Mucosa of gallbladder (tissue), 1 donor: ENCODE measurements around the gene PIGL. TPM values are rescaled to one million over a fixed set of nuclear protein-coding genes. Genes with fewer than 3 reads are reported as not detected.
"Not testable (repeated sequence)": the region's sequence is repeated elsewhere in the genome, so short reads cannot be mapped to it uniquely, and the experiment has no call there.

Experiments
- DNase-seq: peaks from one replicate; pipeline ENCODE4 v3.0.0-alpha.2; 2020; ENCODE audit warnings: low spot score
- total RNA-seq: library from RNA; stranded (reverse); gene quantifications from one replicate; pipeline ENCODE4 v1.2.1, GENCODE V29; 2021
- donor health status: DM: no; HTN: no; CAD: no.

Gene PIGL
- total RNA-seq, 1 donor from 2014 or later = 23.5 TPM

GRCh38 chr17:16273499-16273898 is 56.5 kb downstream of the PIGL start:
- no peak for DNase-seq

- no peak for DNase-seq
Observed at GRCh38 chr17:16273929-16274339, 56.9 kb downstream of the PIGL start.

GRCh38 chr17:16275024-16275423 is 58.0 kb downstream of the PIGL start:
- no peak for DNase-seq

- no peak for DNase-seq
Observed at GRCh38 chr17:16277163-16277562, 60.2 kb downstream of the PIGL start.

- DNase-seq = no peak
Observed at GRCh38 chr17:16281351-16281750, 64.3 kb downstream of the PIGL start.

- DNase-seq = no peak
Observed at GRCh38 chr17:16282522-16282921, 65.5 kb downstream of the PIGL start.

GRCh38 chr17:16283705-16284104 is 66.7 kb downstream of the PIGL start:
- no peak for DNase-seq

GRCh38 chr17:16285646-16286008 is 68.6 kb downstream of the PIGL start:
- no peak for DNase-seq

- peak; percentile 94 for DNase-seq
Observed at GRCh38 chr17:16286009-16286946, 69.3 kb downstream of the PIGL start.

GRCh38 chr17:16286947-16287562 is 70.0 kb downstream of the PIGL start:
- no peak for DNase-seq

GRCh38 chr17:16287563-16288027 is 70.6 kb downstream of the PIGL start:
- no peak for DNase-seq

- DNase-seq = no peak
Observed at GRCh38 chr17:16288860-16289571, 72.0 kb downstream of the PIGL start.

- DNase-seq = peak; percentile 40
Observed at GRCh38 chr17:16293931-16294330, 76.9 kb downstream of the PIGL start.

GRCh38 chr17:16294560-16294959 is 77.5 kb downstream of the PIGL start:
- DNase-seq = no peak

GRCh38 chr17:16296072-16296471 is 79.1 kb downstream of the PIGL start:
- not testable (repeated sequence) for DNase-seq

- DNase-seq = peak; percentile 25
Observed at GRCh38 chr17:16297367-16298139, 80.5 kb downstream of the PIGL start.

- DNase-seq = no peak
Observed at GRCh38 chr17:16298140-16298662, 81.2 kb downstream of the PIGL start.

GRCh38 chr17:16300554-16300953 is 83.5 kb downstream of the PIGL start:
- DNase-seq = no peak

GRCh38 chr17:16301963-16302855 is 85.2 kb downstream of the PIGL start:
- DNase-seq = no peak

- DNase-seq = no peak
Observed at GRCh38 chr17:16302856-16303255, 85.8 kb downstream of the PIGL start.
